HG02610 (cell line): ENCODE measurements around the gene INTS3.
A peak's percentile ranks its signal among the peaks of the same experiment; 100 is the strongest.
"Not testable (repeated sequence)": the region's sequence is repeated elsewhere in the genome, so short reads cannot be mapped to it uniquely, and the experiment has no call there.

Experiments
- ATAC-seq: cut with Tn5 transposase; IDR thresholded peaks from one replicate; pipeline ENCODE4 v1.9.1; 2021; ENCODE audit warnings: mild to moderate bottlenecking, moderate library complexity; ENCODE audit not compliant: unreplicated experiment

Gene INTS3

DNA sequence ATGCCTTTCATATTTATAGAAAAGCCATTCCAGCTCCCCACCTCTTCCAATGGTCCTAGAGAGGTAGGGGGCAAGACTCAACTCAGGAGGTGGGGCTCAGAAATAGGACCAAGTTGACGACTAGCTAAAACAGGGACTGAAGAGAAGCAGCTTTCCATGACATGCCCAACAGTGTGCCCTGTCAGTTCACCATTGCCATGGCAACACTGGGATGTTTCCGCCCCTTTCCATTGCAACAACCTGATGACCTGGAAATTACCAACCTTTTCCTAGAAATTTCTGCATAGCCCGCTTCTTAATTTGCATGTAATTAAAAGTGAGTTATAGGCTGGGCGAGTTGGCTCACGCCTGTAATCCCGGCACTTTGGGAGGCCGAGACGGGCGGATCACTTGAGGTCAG, 22.4 kb upstream of the INTS3 start:
- no peak for ATAC-seq

DNA sequence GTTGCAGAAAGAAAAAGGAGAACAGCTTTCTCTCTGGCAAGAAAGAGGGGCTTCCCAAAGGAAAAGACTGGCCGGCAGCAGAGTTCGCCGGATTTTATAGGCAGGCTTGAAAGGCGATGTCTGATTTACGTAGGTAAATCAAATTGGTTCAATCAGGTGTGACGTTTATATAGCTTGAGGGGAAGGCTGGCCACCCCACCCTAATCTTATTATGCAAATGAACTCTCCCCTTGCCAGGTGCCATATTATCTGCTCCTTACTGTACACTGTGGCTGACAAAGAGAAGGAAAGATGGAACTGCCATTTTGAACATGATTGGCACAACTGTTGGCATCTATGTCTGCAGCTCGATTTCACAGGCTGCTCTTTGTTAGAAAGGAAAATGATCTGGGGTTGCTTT, 16.8 kb upstream of the INTS3 start:
- ATAC-seq: no peak

DNA sequence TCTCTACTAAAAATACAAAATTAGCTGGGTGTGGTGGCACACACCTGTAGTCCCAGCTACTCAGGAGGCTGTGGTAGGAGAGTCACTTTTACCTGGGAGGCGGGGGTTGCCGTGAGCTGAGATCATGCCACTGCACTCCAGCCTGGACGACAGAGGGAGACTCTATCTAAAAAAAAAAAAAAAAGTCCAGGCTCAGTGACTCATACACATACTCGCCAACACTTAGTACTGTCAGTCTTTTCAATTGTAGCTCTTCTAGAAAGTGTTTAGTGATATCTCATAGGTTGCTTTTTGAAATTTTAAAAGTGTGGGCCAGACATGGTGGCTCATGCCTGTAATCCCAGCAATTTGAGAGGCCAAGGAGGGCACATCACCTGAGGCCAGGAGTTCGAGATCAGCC, 11.6 kb upstream of the INTS3 start:
- not testable (repeated sequence) for ATAC-seq

- ATAC-seq: no peak
These were observed 10.5 kb upstream of the INTS3 start for GRCh38 chr1:153717330-153717729.

DNA sequence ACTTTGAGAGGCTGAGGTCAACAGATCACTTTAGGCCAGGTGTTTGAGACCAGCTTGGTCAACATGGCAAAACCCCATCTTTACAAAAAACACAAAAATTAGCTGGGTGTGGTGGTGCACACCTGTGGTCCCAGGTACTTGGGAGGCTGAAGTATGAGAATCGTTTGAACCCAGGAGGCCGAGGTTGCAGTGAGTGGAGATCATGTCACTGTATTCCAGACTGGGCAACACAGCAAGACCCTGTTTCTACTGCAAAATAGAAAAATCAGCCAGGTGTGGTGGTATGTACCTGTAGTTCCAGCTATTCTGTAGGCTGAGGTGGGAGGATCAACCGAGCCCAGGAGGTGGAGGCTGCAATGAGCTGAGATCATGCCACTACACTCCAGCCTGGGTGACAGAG, 4.2 kb upstream of the INTS3 start:
- ATAC-seq: no peak

DNA sequence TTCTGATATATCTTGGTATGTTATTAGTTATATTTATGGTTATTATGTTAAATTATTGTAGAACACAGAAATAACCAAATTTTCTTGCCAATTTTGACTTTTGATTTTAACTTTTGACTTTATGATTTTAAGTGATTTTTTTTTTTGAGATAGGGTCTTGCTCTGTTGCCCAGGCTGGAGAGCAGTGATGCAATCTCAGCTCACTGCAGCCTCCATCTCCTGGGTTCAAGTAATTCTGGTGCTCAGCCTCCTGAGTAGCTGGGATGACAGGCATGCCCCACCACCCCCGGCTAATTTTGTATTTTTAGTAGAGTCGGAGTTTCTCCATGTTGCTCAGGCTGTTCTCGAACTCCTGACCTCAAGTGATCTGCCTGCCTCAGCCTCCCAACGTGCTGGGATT, 3.2 kb upstream of the INTS3 start:
- not testable (repeated sequence) for ATAC-seq

DNA sequence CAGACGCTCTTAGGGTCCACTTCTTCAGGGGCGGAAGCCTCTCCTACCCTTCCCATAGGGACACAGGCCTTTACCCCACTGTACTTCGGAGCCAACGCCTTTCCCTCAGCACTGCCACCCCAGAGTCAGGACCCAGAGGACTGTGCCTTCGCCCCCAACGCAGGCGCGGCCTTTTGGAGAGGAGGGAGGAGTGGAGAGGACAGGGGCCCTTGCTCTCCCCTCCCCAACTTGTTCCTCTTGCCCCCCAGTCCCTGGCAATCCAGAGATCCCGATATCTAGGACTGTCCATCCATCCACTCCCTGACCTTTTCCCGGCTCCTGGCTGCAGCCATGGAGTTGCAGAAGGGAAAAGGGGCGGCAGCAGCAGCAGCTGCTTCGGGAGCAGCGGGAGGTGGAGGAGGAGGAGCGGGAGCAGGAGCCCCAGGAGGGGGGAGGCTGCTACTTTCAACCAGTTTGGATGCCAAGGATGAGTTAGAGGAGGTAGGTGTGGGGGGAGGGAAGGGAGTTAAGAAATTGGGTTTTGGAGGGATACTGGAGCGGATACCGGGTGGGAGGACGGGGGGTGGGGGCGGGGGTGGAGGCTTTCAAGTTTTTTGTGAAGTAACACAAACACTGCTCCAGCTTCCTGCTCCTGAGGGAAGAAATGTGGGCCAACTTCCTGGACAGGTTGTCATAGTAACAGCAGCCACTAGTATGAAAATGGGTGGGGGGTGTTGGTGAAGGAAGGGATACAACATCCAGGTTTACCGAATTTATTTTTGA, 636 bp downstream of the INTS3 start:
- ATAC-seq: no peak

DNA sequence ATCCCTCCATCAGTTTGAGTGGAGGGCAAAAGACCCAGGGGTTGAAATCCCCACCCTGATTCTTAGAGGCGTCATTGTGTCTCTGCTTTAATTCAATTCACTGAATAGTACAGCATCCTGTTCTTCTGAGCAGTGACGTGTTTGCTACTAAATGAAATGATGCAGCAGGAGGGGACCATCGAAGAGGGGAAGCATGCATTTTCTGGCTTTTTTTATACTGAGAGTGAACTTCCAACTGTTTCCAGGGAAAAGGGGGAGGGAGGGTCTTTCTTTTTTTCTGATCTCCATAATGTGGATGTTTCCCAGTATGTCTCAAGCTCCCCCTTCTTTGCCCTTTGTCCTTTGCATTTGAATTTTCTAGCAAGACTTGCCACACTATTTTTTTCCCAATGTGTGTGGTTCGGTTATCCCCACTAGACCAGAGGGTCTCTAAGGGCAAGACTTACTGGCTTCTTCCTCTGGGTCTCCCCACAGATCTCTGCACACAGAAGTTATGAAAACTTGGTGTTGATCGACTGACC, 2.7 kb downstream of the INTS3 start:
- ATAC-seq: no peak

- no peak for ATAC-seq
These were observed 6.1 kb downstream of the INTS3 start for GRCh38 chr1:153733970-153734369.

DNA sequence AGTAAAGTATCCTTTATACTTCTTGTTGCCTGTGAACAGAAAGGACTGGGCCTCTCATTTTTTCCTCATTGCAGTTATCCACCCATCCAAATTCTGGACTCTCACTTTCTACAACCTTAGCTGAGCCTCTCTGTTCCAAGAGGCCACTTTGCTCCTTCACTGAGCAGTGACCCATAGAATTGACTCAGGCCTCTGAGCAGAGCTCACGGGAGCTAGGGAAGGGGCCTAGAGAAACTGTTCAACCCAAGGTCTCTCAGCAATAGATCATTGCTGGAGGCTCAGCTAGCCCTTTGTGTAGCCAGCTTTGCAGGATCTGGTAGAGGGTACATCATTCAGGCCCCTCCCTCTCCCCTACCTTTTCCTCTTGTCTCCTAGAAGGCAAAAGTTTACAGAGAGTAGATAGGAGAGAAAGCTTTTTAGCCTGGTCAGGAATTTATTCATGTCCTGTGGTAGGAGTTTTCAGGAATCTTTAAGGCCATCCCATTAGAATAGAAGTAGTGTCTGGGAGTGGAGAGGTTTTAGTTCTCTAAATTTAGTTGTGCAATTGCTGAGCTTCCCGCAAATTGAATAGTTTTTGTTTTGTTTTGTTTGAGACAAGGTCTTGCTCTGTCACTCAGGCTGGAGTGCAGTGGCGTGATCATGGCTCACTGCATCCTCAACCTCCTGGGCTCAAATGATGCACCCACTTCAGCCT, 6.7 kb downstream of the INTS3 start:
- peak; percentile 26 for ATAC-seq

DNA sequence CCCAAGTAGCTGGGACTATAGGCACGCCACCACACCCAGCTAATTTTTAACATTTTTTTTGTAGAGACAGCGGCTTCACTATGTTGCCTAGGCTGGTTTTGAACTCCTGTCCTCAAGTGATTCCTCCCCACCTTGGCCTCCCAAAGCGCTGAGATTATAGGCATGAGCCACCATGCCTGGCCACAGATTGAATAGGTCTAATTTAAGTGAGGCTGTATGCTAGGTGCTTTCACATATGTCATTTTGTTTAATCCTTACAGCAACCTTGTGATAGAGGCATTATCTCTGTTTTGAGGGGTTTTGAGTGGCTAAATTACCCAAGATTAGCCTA, 7.2 kb downstream of the INTS3 start:
- ATAC-seq: no peak

GRCh38 chr1:153741986-153742385, 14.1 kb downstream of the INTS3 start:
- no peak for ATAC-seq

GRCh38 chr1:153742411-153743142, 14.7 kb downstream of the INTS3 start:
- ATAC-seq: peak; percentile 77

GRCh38 chr1:153745417-153745816, 17.6 kb downstream of the INTS3 start:
- ATAC-seq: no peak

GRCh38 chr1:153746174-153746573, 18.3 kb downstream of the INTS3 start:
- ATAC-seq: no peak

DNA sequence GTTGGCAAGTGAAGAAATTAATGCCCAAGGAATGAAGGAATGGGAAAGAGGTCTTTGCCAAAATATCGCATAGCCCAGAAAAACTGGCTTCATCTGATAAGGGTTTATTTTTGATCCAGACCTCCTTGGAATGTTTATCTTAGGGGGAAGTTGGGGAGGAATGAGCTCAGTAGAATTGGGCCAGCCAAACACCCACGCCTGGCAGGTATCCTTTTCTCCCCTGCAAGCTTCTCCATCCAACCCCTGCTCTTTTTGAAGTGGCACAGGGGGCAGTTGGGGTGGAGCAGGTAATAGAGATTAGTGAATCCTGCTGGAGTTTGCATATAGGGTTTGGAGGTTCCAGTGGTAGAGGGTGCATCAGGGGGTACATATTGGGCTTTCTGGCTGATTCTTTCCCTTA, 21.1 kb downstream of the INTS3 start:
- no peak for ATAC-seq

DNA sequence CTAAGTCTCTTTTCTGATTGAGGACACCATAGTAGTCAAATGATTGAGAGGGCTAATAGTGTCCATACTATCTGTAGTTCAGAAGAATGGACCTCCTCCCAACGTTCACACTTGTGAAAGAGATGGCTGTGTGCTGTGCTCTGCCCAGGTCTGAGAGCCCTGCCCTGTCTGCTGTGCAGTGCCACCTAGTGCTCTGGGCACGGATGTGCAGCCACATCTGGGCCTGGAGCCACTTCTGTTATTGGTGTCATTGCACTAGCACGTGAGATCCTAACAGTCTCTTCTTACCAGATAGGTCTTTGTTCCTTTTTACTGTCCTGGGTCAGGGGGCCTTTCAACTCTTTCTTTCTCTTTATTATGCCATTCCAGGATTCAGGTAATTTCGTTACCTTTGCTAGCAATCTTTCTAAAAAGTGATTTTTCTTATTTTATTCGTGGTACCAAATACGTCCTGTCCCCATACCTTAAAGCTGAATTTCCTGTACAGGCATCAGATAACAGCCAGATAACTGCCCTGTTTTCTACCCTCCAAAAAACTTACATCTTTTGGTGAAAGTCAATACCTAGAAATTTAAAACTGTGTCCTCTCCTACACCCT, 21.7 kb downstream of the INTS3 start:
- peak; percentile 81 for ATAC-seq

GRCh38 chr1:153750026-153750995, 22.5 kb downstream of the INTS3 start:
- no peak for ATAC-seq

GRCh38 chr1:153752072-153752471, 24.2 kb downstream of the INTS3 start:
- no peak for ATAC-seq

DNA sequence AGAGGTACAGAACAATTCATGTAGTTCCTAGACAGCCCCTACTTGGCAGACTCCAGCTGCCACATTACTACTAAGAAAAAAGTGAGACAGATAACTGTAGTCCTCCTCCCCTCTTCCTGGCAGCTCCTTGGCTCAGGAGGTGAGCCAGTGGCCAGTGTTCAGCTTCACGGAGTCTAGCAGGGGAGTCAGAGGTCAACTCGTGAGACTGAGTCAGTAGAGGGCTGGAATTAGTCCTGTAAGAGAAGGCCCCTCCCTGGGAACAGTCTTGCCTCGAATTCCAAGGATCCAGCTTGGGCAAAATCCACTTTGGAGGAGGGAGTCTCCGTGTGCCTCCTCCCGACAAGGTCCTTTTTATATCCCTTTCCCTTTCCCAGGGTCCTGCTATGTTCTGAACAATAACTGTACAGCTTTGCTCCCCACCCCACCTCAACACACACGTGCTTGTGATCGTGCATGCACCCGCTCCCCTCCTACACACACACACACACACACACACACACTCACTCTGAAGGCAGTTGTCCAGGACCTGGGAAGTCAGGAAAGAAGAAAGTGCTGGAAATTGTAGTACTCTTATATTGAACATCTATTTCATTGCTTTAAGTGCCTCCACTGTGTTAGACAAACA, 24.8 kb downstream of the INTS3 start:
- no peak for ATAC-seq
